BLaER1 (cell line): ENCODE data around the gene REEP6.

Experiments
- H3K27ac ChIP-seq: shearing (Covaris generic); formaldehyde crosslinking; 2 replicates; pipeline ENCODE4 v1.8.1; 2022
- H3K27me3 ChIP-seq: shearing (Covaris generic); formaldehyde crosslinking; 2 replicates; pipeline ENCODE4 v1.8.1; 2022
- H3K36me3 ChIP-seq: shearing (Covaris generic); formaldehyde crosslinking; 2 replicates; pipeline ENCODE4 v1.8.1; 2022
- H3K4me1 ChIP-seq: shearing (Covaris generic); formaldehyde crosslinking; 2 replicates; pipeline ENCODE4 v1.8.1; 2022
- H3K4me2 ChIP-seq: shearing (Covaris generic); formaldehyde crosslinking; 2 replicates; pipeline ENCODE4 v1.8.1; 2022
- H3K4me3 ChIP-seq: shearing (Covaris generic); formaldehyde crosslinking; 2 replicates; pipeline ENCODE4 v1.8.1; 2022
- H3K9ac ChIP-seq: shearing (Covaris generic); formaldehyde crosslinking; 2 replicates; pipeline ENCODE4 v1.8.1; 2022
- H3K9me3 ChIP-seq: shearing (Covaris generic); formaldehyde crosslinking; 2 replicates; pipeline ENCODE4 v1.8.1; 2022
- H4K20me1 ChIP-seq: shearing (Covaris generic); formaldehyde crosslinking; 2 replicates; pipeline ENCODE4 v1.8.1; 2022
- Cebpa-rat ChIP-seq: shearing (Covaris generic); IDR thresholded peaks from 2 replicates; pipeline ENCODE4 v1.8.1; 2022

REEP6 gene

DNA sequence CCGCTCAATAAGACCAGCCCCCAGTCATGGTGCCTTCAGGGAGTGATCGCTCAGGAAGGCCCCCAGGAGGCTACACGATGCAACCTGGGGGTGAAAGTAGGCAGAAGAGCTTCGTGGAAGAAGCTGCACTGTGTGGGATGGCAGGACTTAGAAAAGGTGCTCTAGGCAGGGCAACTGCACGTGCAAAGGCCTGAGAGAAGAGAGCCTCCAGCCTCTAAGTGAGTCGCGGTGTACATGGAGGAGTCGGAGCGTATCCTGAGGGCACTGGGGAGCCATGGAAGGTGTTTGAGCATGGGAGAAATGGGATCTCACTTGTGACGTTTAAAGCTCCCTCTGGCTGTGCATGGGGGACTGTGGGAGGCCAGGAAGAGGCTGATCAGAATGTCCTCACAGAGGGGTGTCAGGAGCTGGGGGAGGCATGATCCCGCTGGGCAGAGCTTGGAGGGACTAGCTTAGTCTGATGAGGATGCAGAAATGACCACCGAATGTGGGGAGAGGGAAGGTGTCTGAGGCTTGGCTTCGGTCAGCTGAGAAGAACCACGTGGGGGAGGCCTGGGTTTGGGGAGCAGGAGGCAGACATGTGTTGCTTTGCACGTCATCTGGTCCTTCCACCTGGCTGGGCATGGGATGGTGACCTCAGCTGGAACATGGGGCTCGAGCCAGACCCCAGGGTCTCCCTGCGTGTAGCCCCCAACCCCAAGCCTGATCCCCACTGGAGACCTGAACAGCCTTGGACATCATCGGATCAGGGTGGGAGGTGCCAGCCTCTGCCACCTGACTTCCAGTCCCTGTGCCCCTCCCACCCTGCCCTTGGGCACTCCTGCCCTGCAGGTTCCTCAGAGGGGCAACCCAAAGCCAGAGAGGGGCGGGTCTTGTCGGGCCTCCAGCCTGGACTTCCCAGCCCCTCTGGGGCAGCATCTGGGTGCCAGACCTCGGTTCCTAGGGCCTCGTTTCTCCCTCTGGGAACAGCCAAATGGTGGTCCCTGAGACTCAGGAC is 39.9 kb upstream of the REEP6 start:
- Histone ChIP-seq H3K27me3 (peaks cover 92% of the 10 kb centered on the region), H3K4me1 (peaks cover 40% of the 10 kb centered on the region), H3K4me2 (peak overlapping the region; percentile 78; the same call in 1 of the 2 replicates), H3K27ac (no peak overlapping the region), H3K9me3 (no peaks in the 10 kb centered on the region), H3K9ac (no peak overlapping the region), H3K4me3 (no peak overlapping the region), H3K36me3 (no peaks in the 10 kb centered on the region), H4K20me1 (peaks cover 70% of the 10 kb centered on the region)
- TF ChIP-seq Cebpa-rat: no peak

DNA sequence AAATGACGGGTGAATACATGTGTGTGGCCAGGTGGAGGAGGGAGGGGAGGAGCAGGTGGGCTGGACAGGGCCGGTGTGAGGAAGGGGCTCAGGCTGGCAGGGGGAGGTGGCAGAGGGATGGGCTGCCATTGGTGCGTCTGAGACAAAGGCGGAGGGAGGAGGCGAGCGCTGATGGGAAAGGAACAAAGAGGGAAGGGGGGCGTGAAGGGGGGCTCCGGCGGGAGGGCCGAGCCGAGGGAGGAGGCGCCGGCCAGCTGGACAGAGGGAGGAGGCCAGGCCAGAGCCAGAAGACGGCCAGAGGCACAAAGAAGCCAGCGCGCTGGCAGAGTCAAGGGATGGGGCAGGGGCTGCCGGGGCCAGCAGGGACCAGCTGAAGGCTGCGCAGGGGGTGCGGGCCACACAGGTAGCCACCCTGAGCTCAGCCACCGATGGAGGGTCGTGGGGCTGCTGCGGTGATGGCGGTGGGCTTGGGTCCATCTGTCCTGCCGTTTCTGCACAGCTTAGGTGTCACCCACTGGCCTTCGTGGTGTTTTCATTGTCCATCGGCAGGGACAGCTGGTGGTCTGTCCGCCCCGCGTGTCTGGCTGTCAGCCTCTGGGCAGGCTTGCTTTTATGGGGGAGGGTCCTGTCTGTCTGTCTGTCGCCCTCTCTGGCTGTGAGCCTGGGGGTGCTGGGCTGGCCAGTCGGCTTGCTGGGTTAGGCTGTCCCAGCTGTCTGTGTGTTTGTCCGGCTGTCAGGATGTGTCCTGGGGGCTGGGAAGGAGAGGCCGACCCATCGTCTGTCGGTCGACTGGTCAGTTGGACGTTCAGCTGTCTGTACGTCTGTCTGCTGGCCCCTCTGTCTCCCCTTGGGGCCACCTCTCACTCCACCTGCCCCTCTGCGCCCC is 38.8 kb upstream of the REEP6 start:
- Histone ChIP-seq H3K9me3 (no peaks in the 10 kb centered on the region), H3K4me1 (peaks cover 51% of the 10 kb centered on the region), H4K20me1 (peaks cover 70% of the 10 kb centered on the region), H3K9ac (no peak overlapping the region), H3K4me3 (no peak overlapping the region), H3K27me3 (peaks cover 92% of the 10 kb centered on the region), H3K4me2 (no peak overlapping the region), H3K36me3 (no peaks in the 10 kb centered on the region), H3K27ac (no peak overlapping the region)
- TF ChIP-seq Cebpa-rat: no peak

DNA sequence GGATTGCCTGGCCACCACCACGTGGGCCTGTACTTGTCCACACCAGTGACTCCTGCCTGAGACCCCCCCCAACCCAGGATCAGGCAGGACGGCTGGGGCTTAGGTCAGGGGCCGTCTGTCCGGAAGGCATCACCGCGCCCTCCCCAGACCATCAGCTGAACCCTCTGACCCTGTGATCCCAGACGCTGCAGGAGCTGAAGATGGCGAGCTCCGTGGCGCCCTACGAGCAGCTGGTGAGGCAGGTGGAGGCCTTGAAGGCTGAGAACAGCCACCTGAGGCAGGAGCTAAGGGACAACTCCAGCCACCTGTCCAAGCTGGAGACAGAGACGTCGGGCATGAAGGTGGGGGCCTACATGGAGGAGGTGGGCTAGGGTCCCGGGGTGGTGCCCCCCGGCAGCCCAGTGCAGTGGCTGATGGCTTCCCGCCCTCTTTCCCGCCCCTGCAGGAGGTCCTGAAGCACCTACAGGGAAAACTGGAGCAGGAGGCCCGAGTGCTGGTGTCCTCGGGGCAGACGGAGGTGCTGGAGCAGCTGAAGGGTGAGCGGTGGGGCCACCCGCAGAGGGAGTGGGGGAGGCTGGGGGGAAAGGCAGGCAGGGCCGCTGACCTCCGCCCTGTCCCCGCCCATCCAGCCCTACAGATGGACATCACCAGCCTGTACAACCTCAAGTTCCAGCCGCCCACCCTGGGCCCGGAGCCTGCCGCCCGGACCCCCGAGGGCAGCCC is 38.0 kb upstream of the REEP6 start:
- peaks cover 67% of the 10 kb centered on the region for H4K20me1 ChIP-seq
- no peak overlapping the region for H3K4me3 ChIP-seq
- H3K27me3 ChIP-seq: peaks cover 91% of the 10 kb centered on the region
- H3K9ac ChIP-seq: no peak overlapping the region
- no peak overlapping the region for H3K27ac ChIP-seq
- peaks cover 53% of the 10 kb centered on the region for H3K4me1 ChIP-seq
- no peaks in the 10 kb centered on the region for H3K9me3 ChIP-seq
- no peak for TF ChIP-seq Cebpa-rat
- no peaks in the 10 kb centered on the region for H3K36me3 ChIP-seq
- H3K4me2 ChIP-seq: peak overlapping the region; percentile 96

DNA sequence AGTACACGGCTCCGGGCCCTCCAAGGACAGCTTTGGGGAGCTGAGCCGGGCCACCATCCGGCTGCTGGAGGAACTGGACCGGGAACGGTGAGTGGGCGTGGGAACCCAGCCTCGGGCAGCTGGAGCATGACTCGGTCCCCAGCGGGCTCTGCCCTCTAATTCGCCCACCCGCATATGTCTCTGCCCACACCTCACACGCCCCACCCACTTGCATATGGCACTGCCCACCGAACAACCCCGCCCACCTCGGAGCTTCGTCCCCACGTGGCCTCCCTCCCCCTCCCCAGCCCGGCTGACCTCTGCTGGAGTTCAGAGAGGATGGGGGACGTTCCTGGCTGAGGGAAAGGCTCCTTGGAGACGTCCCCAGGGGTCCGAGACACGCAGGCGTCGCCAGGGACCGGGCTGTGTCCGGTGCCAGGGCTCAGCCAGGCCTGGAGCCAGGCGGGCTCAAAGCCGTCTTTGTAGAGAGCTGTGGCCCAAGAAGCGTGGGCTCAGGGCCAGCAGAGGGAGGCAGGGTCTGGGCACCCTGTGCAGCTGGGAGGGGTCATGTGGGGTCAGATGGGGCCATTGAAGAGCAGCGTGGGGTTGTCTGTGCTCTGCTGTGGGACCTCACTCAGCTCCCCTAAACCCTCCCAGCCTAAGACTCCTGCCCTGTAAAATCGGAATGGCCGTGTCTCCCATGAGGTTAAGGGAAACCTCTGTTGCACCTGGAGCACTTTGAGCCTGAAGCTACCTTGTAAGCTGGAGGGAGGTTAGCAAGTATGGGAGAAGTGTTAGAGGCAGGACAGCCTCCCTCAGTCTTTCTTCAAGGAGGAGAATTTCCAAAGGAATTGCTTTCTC is 37.2 kb upstream of the REEP6 start:
- H3K27me3 ChIP-seq: peaks cover 85% of the 10 kb centered on the region
- no peak overlapping the region; the same call in 1 of the 2 replicates for H3K4me3 ChIP-seq
- peak overlapping the region; percentile 96 for H3K4me2 ChIP-seq
- no peaks in the 10 kb centered on the region for H3K9me3 ChIP-seq
- H3K27ac ChIP-seq: peak overlapping the region; percentile 60
- TF ChIP-seq Cebpa-rat: no peak
- H4K20me1 ChIP-seq: peaks cover 67% of the 10 kb centered on the region
- H3K9ac ChIP-seq: no peak overlapping the region
- peaks cover 53% of the 10 kb centered on the region for H3K4me1 ChIP-seq
- no peaks in the 10 kb centered on the region for H3K36me3 ChIP-seq

DNA sequence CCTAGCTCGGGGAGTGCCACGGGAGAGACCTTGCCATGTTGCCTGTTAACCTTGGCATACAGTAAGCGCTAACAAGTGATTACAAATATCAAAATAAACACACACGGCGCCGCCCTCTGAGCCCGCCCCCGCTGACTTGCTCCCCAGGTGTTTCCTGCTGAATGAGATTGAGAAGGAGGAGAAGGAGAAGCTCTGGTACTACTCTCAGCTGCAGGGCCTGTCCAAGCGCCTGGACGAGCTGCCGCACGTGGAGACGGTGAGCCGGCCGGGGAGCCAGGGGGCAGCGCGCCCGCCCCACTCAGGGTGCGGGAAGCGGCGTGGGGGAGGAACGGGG is 36.0 kb upstream of the REEP6 start:
- Histone ChIP-seq H3K27me3 (peaks cover 78% of the 10 kb centered on the region), H3K4me2 (peak overlapping the region; percentile 96), H3K4me3 (peak overlapping the region; percentile 65)

DNA sequence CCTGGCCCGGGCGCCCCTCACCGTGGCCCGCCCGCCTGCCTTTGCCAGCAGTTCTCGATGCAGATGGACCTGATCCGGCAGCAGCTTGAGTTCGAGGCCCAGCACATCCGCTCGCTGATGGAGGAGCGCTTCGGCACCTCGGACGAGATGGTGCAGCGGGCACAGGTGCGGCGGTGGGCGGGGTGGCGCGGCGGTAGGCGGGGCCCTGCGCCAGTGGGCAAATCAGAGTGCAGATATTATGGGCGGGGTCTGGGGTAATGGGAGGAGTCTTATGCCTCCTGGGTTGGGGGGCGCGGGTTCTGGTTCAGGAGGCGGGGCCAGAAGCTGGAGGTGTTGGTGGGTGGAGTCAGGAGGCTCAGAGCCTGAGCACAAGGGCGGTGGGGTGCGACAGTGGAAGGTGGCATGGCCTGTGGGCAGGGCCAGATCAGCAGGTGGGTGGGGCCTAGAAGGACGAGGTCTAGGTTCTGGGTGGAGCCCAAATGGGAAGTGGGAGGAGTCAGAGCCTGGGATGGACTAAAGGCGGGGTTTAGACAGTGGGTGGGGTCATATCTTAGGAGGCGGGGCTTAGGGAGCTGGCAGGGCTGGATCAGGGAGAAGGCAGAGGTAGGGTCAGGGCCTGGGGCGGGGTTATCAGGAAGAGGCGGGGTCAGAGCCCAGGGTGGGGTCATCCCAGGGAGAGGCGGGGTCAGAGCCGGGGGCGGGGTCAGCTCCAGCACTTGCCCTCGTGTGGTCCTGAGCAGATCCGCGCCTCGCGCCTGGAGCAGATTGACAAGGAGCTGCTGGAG is 35.5 kb upstream of the REEP6 start:
- no peak for TF ChIP-seq Cebpa-rat
- Histone ChIP-seq H3K4me1 (peaks cover 44% of the 10 kb centered on the region), H3K9ac (peak overlapping the region; percentile 79), H3K4me2 (peak overlapping the region; percentile 96), H3K4me3 (peak overlapping the region; percentile 65), H3K9me3 (no peaks in the 10 kb centered on the region), H3K27ac (peak overlapping the region; percentile 93), H3K36me3 (peaks cover 7% of the 10 kb centered on the region; the same call in 1 of the 2 replicates), H4K20me1 (peaks cover 67% of the 10 kb centered on the region), H3K27me3 (peaks cover 72% of the 10 kb centered on the region)

More for the DNA sequence above, 36.0 kb upstream of the REEP6 start:
- Histone ChIP-seq H3K27ac (peak overlapping the region; percentile 93), H3K9ac (peak overlapping the region; percentile 79), H3K36me3 (peaks cover 1% of the 10 kb centered on the region; the same call in 1 of the 2 replicates), H3K4me1 (peaks cover 49% of the 10 kb centered on the region), H4K20me1 (peaks cover 67% of the 10 kb centered on the region), H3K9me3 (no peaks in the 10 kb centered on the region)
- no peak for TF ChIP-seq Cebpa-rat

DNA sequence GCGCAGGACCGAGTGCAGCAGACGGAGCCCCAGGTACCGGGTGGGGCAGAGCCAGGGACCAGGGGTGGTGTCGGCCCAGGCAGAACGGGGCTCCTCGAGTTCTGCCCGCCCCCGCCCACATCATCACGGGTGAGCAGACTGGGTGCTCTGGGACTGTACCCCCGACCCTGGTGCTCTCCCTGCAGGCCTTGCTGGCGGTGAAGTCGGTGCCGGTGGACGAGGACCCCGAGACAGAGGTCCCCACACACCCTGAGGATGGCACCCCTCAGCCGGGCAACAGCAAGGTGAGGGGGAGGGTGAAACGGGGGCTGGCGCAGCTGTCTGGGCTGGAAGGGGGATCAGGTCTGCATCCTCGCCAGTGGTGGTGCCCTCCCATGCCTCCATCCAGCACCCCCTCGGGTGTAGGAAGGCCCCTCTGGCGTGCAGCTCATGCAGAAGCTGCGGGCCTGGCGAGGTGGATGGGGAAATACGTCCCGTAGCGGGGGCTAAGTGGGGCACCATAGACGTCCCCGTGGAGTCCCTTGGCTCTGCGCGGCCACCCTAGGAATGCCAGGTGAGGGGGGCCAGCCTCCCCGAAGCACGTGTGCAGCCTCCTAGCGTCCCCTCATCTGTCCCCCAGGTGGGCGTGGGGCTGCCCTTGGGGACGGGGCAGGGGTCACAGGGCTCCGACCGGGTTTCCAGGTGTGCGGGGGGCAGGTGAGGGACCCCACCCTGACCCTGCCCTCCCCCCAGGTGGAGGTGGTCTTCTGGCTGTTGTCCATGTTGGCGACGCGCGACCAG is 34.7 kb upstream of the REEP6 start:
- no peaks in the 10 kb centered on the region for H3K9me3 ChIP-seq
- no peak for TF ChIP-seq Cebpa-rat
- peak overlapping the region; percentile 96 for H3K4me2 ChIP-seq
- H4K20me1 ChIP-seq: peaks cover 68% of the 10 kb centered on the region
- peaks cover 65% of the 10 kb centered on the region for H3K27me3 ChIP-seq
- H3K36me3 ChIP-seq: peaks cover 15% of the 10 kb centered on the region; the same call in 1 of the 2 replicates
- H3K4me3 ChIP-seq: peak overlapping the region; percentile 65
- no peak overlapping the region for H3K27ac ChIP-seq
- H3K9ac ChIP-seq: no peak overlapping the region
- H3K4me1 ChIP-seq: peaks cover 42% of the 10 kb centered on the region
